Cerebellar nuclear complex (tissue), 1 donor: Measurements from ENCODE around the gene FAM210B.
"Not testable (repeated sequence)": the region's sequence is repeated elsewhere in the genome, so short reads cannot be mapped to it uniquely, and the experiment has no call there.

Source experiments
- DNase-seq, 2 experiments: peaks; one replicate each; lab custom pipeline; 2025; lab: John Stamatoyannopoulos, UW

Gene FAM210B

GRCh38 chr20:56392881-56393482, 34.2 kb downstream of the FAM210B start:
- no peak for DNase-seq

GRCh38 chr20:56393653-56394052, 34.9 kb downstream of the FAM210B start:
- DNase-seq, result no peak

- no peak for DNase-seq
Observed at GRCh38 chr20:56395166-56395565, 36.4 kb downstream of the FAM210B start.

- no peak for DNase-seq
Observed at GRCh38 chr20:56400001-56400640, 41.3 kb downstream of the FAM210B start.

GRCh38 chr20:56403465-56403864, 44.7 kb downstream of the FAM210B start:
- no peak for DNase-seq

GRCh38 chr20:56405356-56405755, 46.6 kb downstream of the FAM210B start:
- not testable (repeated sequence) for DNase-seq

GRCh38 chr20:56406910-56407309, 48.1 kb downstream of the FAM210B start:
- no peak for DNase-seq

GRCh38 chr20:56409521-56409920, 50.7 kb downstream of the FAM210B start:
- DNase-seq, result no peak

GRCh38 chr20:56409956-56410355, 51.2 kb downstream of the FAM210B start:
- DNase-seq, result no peak

- not testable (repeated sequence) for DNase-seq
Observed at GRCh38 chr20:56411287-56411686, 52.5 kb downstream of the FAM210B start.

GRCh38 chr20:56411759-56412472, 53.1 kb downstream of the FAM210B start, which contains the start of gene CASS4:
TSS of gene CASS4 (plus strand) at chr20:56412260. CDS start at chr20:56412459, 199 bp downstream.
- DNase-seq, result no peak

- DNase-seq, result no peak
Observed at GRCh38 chr20:56412473-56412790, 53.7 kb downstream of the FAM210B start.

- no peak for DNase-seq
Observed at GRCh38 chr20:56412949-56413348, 54.2 kb downstream of the FAM210B start.

GRCh38 chr20:56414842-56415765, 56.3 kb downstream of the FAM210B start:
- DNase-seq, result no peak

- DNase-seq, result no peak
Observed at GRCh38 chr20:56417402-56417801, 58.6 kb downstream of the FAM210B start.

- no peak for DNase-seq
Observed at GRCh38 chr20:56417911-56418310, 59.1 kb downstream of the FAM210B start.
